T-helper 2 cell treated with Interferon-gamma antibody and Interleukin-4, amounts not matched to agents 5 μg/mL and 100 μg/mL, for 36 hours (primary cell): ENCODE measurements around the gene SEC63.
A peak's percentile ranks its signal among the peaks of the same experiment; 100 is the strongest.

Source experiments
- DNase-seq: peaks from one replicate; pipeline ENCODE4 v3.0.0; 2021; ENCODE audit warnings: low spot score
- H3K27ac Mint-ChIP-seq: one replicate; pipeline ENCODE4 v1.8.0; 2021; ENCODE audit warnings: mild to moderate bottlenecking, mixed read lengths
- H3K27me3 Mint-ChIP-seq: one replicate; pipeline ENCODE4 v1.8.0; 2021; ENCODE audit warnings: low read depth, mixed read lengths
- H3K36me3 Mint-ChIP-seq: one replicate; pipeline ENCODE4 v1.8.0; 2021; ENCODE audit warnings: low read depth, mixed read lengths
- H3K4me1 Mint-ChIP-seq: one replicate; pipeline ENCODE4 v1.8.0; 2021; ENCODE audit warnings: low read depth, mixed read lengths
- H3K4me3 Mint-ChIP-seq: one replicate; pipeline ENCODE4 v1.8.0; 2022; ENCODE audit warnings: mild to moderate bottlenecking, moderate library complexity, mixed read lengths
- H3K9me3 Mint-ChIP-seq: one replicate; pipeline ENCODE4 v1.8.0; 2021; ENCODE audit warnings: mixed read lengths

SEC63 gene

DNA sequence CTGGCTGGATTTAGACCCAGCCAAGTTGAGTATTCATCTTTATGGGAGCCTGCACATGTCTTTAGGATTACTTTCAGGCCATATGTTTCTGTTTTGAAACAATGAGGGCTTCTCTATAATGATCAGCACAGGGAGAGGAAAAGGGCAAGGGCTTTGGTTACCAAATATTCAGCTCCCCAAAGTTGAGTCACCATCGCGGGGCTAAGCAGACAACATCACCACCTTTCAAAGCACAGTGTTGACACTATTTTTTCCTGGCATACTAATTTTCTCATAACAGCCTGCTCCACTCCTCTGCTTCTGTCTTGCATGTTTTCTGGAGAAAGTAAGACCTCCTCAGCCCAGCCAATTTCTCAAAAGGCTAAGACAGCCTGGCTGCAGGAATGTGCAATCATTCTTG lies 138.8 kb downstream of the SEC63 start:
- H3K4me1 Mint-ChIP-seq, result peaks cover 63% of the 10 kb centered on the region
- H3K4me3 Mint-ChIP-seq, result peak overlapping the region; percentile 93
- no peaks in the 10 kb centered on the region for H3K9me3 Mint-ChIP-seq
- DNase-seq, result peak; percentile 22
- peaks cover 2% of the 10 kb centered on the region for H3K36me3 Mint-ChIP-seq
- no peaks in the 10 kb centered on the region for H3K27me3 Mint-ChIP-seq
- peak overlapping the region; percentile 99 for H3K27ac Mint-ChIP-seq

DNA sequence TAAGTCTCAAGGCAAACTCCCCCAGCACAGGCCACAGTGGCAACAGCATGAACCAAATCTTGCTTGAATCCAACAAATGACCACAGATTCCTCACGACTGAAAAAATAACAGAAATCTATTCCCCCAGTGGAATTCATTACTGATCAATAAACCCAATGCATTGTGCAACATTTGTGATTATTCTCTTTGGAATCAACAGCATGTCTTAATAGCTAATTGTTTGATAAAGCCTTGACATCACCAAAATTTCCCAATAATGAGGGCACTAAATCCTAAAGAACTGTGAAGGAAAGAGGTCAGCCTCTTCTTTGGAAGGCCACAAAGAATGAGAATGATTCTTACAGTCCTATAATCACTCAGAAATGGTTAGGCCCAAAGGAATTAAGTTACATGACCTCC lies 139.7 kb downstream of the SEC63 start:
- H3K27me3 Mint-ChIP-seq, result no peaks in the 10 kb centered on the region
- no peak overlapping the region for H3K27ac Mint-ChIP-seq
- peaks cover 58% of the 10 kb centered on the region for H3K4me1 Mint-ChIP-seq
- no peak overlapping the region for H3K4me3 Mint-ChIP-seq
- no peaks in the 10 kb centered on the region for H3K9me3 Mint-ChIP-seq
- no peak for DNase-seq
- peaks cover 2% of the 10 kb centered on the region for H3K36me3 Mint-ChIP-seq

DNA sequence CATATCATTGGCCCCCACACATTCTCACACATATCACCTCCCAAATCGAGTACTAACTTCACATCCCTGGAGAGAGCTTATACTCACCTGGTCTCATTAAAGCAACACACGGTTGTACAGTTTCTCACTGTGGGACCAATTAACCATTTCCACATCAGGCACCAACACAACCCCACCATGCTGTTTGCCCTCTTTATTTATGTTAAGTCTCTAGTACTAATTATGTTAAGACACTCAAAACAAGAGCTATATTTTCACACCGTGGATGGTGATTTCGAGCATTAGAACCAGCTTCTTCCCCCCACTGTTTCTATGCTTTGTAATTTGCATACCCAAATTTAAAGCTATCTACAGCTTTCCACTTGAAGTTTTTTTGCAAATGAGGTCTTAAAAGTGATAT lies 140.2 kb downstream of the SEC63 start:
- Mint-ChIP-seq H3K27ac (peak overlapping the region; percentile 9), H3K27me3 (no peaks in the 10 kb centered on the region), H3K4me1 (peaks cover 53% of the 10 kb centered on the region), H3K36me3 (peaks cover 2% of the 10 kb centered on the region), H3K4me3 (no peak overlapping the region), H3K9me3 (no peaks in the 10 kb centered on the region)
- DNase-seq, result no peak
